Activated T-cell treated with anti-CD3 and anti-CD28 coated beads, Interleukin-2, amount 50 U/mL, for 1 hour (primary cell): ENCODE data around the gene TXNRD2.

ENCODE experiments used
- DNase-seq: peaks from one replicate; pipeline ENCODE4 v3.0.0-alpha.2; 2020

Gene TXNRD2

GRCh38 chr22:19902245-19902715, 39.3 kb downstream of the TXNRD2 start:
- no peak for DNase-seq

- DNase-seq, result no peak
Observed at GRCh38 chr22:19901577-19902244, 39.9 kb downstream of the TXNRD2 start.

GRCh38 chr22:19900707-19901436, 40.7 kb downstream of the TXNRD2 start:
- no peak for DNase-seq

GRCh38 chr22:19898831-19899567, 42.6 kb downstream of the TXNRD2 start:
- no peak for DNase-seq

GRCh38 chr22:19898145-19898544, 43.5 kb downstream of the TXNRD2 start:
- no peak for DNase-seq

- no peak for DNase-seq
Observed at GRCh38 chr22:19897726-19898125, 43.9 kb downstream of the TXNRD2 start.

GRCh38 chr22:19896665-19897355, 44.8 kb downstream of the TXNRD2 start:
- peak; percentile 55 for DNase-seq

GRCh38 chr22:19895160-19895849, 46.3 kb downstream of the TXNRD2 start:
- no peak for DNase-seq

GRCh38 chr22:19893363-19893762, 48.3 kb downstream of the TXNRD2 start:
- DNase-seq, result no peak

- DNase-seq, result no peak
Observed at GRCh38 chr22:19892925-19893324, 48.7 kb downstream of the TXNRD2 start.

- peak; percentile 64 for DNase-seq
Observed at GRCh38 chr22:19892257-19892879, 49.2 kb downstream of the TXNRD2 start.

GRCh38 chr22:19891317-19892256, 50.0 kb downstream of the TXNRD2 start:
- DNase-seq, result peak; percentile 80

GRCh38 chr22:19890502-19891316, 50.9 kb downstream of the TXNRD2 start:
- DNase-seq, result no peak

GRCh38 chr22:19889951-19890350, 51.7 kb downstream of the TXNRD2 start:
- peak; percentile 56 for DNase-seq

- no peak for DNase-seq
Observed at GRCh38 chr22:19888131-19888746, 53.4 kb downstream of the TXNRD2 start.

GRCh38 chr22:19887256-19887985, 54.2 kb downstream of the TXNRD2 start:
- DNase-seq, result peak; percentile 52

GRCh38 chr22:19886605-19887255, 54.9 kb downstream of the TXNRD2 start:
- DNase-seq, result peak; percentile 60
